GM13976 (cell line): ENCODE results near the gene ALK.

Source experiments
- DNase-seq: peaks from one replicate; pipeline ENCODE4 v3.0.0; 2012; ENCODE audit warnings: low spot score
- in situ Hi-C: fragments of 300-500 bp; cut with MboI; formaldehyde crosslinking; loops from one replicate; pipeline ENCODE4 v1.12.0; 2022; ENCODE audit warnings: low sequenced_read_pairs, mixed read lengths, inconsistent platforms; ENCODE audit not compliant: unreplicated experiment
- TF ChIP-seq, protein P1 (sequence below): IDR thresholded peaks from 2 replicates; pipeline ENCODE4 v1.5.1; 2012; ENCODE audit warnings: borderline replicate concordance, mild to moderate bottlenecking; ENCODE audit not compliant: insufficient read depth; ENCODE audit errors: extremely low read depth, missing control alignments, control extremely low read depth

The ALK gene

DNA sequence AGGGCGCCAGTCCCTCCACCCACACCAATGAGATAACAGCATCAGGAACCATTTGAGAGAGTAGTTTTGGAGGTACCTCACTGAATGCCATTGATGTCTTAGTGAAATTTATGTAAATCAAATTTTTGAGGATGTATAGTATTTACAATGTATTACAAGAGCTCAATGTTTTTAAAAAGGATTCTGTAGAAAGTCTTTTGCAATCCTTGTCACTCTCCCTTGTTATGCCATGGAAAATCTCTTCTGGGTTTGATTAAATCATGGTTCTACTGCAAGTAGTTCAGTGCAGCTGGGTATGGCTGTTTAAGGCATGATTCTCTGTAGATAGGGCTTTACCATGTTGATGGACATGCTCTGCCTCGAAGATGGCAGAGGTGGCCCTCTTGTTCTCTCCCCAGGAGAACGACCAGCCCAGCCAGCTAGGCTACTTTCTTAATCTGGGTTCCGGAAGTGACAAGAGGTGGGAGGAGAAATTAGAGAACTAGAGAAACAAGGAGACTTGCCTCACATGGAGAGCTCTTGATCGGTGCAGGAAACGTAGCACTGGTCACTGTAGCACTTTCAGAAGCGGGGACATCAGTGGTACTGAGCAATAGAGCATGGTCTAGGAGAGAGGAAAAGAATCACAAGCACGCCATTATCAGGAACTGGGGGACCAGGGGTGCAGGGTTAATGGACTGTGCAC, 603.4 kb downstream of the ALK start:
- TF ChIP-seq, protein P1, sequence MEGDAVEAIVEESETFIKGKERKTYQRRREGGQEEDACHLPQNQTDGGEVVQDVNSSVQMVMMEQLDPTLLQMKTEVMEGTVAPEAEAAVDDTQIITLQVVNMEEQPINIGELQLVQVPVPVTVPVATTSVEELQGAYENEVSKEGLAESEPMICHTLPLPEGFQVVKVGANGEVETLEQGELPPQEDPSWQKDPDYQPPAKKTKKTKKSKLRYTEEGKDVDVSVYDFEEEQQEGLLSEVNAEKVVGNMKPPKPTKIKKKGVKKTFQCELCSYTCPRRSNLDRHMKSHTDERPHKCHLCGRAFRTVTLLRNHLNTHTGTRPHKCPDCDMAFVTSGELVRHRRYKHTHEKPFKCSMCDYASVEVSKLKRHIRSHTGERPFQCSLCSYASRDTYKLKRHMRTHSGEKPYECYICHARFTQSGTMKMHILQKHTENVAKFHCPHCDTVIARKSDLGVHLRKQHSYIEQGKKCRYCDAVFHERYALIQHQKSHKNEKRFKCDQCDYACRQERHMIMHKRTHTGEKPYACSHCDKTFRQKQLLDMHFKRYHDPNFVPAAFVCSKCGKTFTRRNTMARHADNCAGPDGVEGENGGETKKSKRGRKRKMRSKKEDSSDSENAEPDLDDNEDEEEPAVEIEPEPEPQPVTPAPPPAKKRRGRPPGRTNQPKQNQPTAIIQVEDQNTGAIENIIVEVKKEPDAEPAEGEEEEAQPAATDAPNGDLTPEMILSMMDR = no peak
- no peak for DNase-seq
- in situ Hi-C loops = no loop called here

DNA sequence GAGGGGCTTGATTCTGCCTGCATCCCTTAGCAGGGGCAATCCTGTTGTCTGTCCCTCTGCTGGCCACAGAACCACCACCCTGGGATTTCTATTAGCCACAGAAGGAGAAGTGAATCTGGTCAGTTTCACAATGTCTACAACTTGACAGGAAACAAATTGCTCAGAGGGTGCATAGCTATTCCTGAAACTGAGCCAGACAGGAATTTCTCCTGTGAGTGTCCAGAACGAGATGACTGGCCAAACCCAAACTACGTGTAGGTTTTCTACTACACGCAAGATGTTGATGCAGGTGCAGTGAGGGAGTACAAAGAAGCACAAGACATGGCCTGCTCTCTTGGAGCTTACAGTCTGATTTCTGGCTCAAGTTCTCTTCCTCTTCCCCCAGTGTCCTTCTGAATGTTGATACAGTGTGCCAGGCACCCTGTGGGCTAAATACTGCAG, 604.3 kb downstream of the ALK start:
- TF ChIP-seq, protein P1 = no peak
- in situ Hi-C loops = no loop called here
- DNase-seq = peak; percentile 24

DNA sequence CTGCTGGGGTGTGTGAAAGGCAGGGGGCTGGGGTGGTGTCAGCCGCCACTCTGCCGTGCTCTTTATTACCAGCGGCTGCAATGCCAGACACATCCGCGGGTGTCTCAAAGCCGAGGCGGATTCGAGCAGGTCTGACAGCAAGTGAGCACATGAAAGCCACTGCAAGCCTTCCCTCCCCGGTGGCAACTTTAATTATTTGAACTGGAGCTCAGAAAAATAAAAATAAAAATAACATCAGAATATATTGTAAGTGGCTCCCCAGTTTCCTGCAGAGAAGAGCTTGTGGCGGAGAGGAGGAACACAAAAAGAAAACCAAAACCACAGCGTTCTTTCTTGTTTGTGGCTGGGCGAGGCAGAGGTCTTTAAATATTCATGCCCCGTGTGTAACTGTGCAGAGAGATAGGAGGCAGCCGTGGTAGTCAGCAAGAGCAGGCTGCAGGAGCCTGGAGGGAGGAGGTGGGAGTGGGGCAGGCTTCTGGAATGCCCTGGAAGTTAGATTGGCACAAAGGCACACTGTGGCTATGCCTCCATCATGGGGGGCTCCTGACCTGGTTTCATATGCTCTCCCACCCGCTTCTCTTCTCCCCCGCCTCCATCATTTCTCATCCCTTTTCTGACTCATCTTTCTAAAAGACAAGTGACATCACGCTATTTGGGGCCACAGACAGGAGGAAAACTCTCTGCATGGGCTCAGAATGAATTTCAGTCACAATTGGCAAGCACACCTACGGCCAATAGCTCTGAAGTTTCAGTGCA, 606.4 kb downstream of the ALK start:
- in situ Hi-C loops = no loop called here
- TF ChIP-seq, protein P1 = no peak
- DNase-seq = peak; percentile 49

DNA sequence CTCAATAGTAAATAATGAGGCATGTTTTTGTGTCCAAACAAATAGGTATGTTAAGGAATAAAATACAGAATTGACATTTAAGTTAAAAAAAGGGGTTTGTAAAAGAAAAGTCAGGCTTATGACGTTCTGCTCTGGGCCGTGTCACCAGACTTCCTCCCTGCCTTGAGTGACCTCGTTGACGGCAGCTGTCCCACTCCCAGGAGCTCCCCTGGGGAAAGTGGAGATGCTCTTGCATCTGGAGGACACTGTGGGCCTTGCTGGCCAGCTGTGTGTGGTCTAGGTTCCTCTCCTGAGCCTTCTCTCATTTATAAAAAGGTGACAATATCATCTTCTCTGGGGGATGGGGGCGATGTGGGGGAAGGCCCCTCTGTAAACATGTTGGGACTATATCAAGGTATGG, 609.9 kb downstream of the ALK start:
- DNase-seq = no peak
- TF ChIP-seq, protein P1 = no peak
- in situ Hi-C loops = no loop called here

DNA sequence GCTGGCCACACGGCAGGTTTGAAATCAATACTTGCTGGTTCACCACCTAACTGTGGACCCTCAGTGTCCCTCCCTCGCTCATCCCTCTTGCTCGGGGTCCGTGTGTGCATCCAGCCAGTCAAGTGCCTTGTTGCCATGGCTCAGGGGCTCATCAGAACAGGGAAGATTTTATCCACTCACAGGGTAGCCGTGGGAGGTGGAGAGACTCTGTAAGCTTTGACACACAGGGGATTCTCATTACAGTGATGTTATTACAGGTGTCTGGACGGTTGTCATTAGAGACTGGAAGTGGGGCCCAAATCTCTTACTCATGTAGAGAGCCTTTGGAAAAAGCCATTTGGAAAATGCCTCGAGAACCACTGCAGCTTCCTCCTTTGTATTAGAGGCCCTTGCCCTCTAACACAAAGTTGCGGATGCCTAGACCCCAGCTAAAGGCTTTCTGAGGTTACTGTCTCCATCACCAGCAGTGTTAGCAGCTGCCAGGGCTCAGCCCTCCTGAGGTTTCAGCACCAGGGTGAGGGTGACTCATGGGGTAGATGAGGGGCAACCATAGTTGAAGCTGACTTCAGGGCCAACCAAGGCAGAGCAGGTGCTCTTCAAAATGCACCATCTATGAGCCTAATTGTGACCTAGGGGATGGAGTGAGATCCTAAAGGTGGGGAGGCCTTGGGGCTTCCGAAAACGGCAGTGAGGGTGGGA, 610.6 kb downstream of the ALK start:
- in situ Hi-C loops = no loop called here
- TF ChIP-seq, protein P1 = no peak
- no peak for DNase-seq
